Measurements from ENCODE around the gene CDC25A.
"Not testable (repeated sequence)": the region's sequence is repeated elsewhere in the genome, so short reads cannot be mapped to it uniquely, and the experiment has no call there.

The CDC25A gene

GRCh38 chr3:48188266-48189201 is at the start of gene CDC25A:
CDC25A (minus strand) TSS chr3:48188417; CDS start chr3:48187947, 470 bp downstream.
- DNase-seq: peak; percentile 99

GRCh38 chr3:48236531-48236930 is 48.3 kb upstream of the CDC25A start:
- DNase-seq: no peak

- no peak for DNase-seq
Observed at GRCh38 chr3:48233542-48233941, 45.3 kb upstream of the CDC25A start.

GRCh38 chr3:48232734-48233133 is 44.5 kb upstream of the CDC25A start:
- no peak for DNase-seq

- DNase-seq: no peak
Observed at GRCh38 chr3:48232232-48232631, 44.0 kb upstream of the CDC25A start.

GRCh38 chr3:48226939-48227338 is 38.7 kb upstream of the CDC25A start:
- no peak for DNase-seq

- DNase-seq: no peak
Observed at GRCh38 chr3:48225587-48225986, 37.4 kb upstream of the CDC25A start.

- peak; percentile 88 for DNase-seq
Observed at GRCh38 chr3:48222616-48223513, 34.6 kb upstream of the CDC25A start, which contains the start of gene CAMP. CAMP (plus strand) TSS chr3:48223495; CDS start chr3:48223512, 17 bp downstream.

GRCh38 chr3:48220746-48221145 is 32.5 kb upstream of the CDC25A start:
- no peak for DNase-seq

DNA sequence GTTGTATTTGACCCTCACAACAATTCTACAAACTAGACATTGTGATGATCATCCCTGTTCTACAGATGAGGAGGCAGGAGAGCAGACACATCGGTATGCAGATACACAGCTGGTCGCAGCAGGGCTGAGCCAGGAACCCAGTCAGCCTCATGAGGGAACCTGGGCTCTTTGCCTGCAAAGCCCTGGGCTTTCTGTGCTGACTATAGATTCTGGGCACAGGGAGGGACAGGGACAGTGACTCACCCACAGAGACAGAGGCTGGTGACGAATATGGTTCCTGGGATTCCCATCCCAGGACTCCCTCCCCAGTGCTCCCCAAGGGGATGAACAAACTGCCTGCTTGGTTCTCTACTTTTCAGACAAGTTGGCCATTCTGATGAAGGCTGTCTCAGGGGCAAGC is 31.3 kb upstream of the CDC25A start:
- no peak for DNase-seq

GRCh38 chr3:48218537-48218936 is 30.3 kb upstream of the CDC25A start:
- no peak for DNase-seq

GRCh38 chr3:48217449-48217848 is 29.2 kb upstream of the CDC25A start:
- no peak for DNase-seq

DNA sequence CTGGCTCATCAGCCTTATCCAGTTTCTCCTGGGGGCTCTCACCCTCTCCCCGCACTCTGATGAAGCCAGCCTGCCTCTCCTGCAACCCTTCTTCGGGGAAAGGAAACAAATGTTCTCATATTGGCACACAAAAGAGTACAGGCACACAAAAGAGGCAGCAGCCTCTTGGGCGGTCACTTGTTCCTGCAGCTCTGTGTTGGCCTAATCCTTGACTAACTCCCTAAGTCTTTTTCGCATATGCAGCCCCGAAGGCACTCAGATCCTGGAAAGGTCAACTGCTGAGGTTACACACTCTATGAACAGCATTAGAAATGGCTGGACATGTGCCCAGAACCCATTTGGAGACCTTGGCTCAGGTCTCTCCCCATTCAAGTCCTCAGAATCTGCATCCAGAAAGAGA is 27.7 kb upstream of the CDC25A start:
- DNase-seq: no peak

DNA sequence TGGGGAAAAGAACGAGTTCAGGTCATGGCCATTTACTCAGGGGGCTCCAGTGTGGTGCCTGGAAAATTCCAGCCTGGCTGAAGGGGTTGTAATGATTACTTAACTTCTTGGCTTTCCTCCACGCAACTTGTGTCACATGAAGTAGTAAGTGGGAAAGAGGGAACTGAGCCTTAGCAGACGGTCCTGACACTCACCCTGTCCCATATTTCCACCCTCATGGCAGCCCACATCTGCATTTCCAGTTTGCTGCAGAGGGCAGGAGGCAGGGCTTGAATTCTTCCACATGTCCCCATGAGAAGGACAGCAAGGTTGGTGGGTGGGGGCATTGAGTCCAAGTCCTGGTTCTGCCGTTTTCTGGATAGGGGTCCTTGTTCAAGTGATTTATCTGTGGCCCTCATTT is 27.2 kb upstream of the CDC25A start:
- DNase-seq: no peak

DNA sequence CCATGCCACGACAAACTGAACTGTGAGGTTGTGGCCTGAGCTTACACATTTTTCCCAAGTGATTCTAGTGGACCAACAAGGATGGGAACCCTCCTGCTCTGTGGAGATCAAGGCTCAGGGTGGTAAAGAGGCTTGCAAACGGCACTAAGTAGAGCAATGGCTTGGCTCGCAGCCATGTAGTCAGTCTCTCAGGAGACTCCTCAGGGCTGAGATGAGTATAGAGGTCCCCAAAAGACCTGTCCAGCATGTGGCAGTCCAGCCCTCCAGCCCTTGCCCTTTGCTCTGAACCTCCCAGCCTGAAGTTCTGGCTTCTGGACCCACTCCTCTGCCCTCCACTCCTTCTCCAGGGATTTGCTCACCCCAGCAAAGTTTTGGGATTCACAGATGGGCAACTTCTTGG is 26.8 kb upstream of the CDC25A start:
- DNase-seq: no peak

DNA sequence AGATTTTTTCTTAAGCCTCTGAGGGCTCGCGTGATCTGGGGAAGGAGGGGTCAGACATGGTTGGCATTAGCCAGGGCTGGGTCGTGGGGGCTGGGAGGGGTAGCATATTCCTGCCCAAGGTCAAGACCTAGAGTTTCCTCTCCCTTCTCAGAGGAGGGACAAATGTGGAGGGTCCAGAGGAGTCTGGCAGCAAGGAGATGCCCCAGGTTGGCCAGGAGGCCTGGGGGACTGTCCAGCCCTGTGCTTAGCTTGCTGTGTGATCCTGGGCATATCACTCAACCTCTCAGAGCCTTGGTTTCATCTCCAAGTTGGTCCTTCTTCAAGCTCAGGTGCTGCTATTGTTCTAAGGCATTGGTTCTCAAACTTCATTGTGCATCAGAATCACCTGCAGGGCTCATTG is 26.0 kb upstream of the CDC25A start:
- DNase-seq: no peak

GRCh38 chr3:48211776-48212175 is 23.6 kb upstream of the CDC25A start:
- DNase-seq: not testable (repeated sequence)

- not testable (repeated sequence) for DNase-seq
Observed at GRCh38 chr3:48210534-48210933, 22.3 kb upstream of the CDC25A start.

DNA sequence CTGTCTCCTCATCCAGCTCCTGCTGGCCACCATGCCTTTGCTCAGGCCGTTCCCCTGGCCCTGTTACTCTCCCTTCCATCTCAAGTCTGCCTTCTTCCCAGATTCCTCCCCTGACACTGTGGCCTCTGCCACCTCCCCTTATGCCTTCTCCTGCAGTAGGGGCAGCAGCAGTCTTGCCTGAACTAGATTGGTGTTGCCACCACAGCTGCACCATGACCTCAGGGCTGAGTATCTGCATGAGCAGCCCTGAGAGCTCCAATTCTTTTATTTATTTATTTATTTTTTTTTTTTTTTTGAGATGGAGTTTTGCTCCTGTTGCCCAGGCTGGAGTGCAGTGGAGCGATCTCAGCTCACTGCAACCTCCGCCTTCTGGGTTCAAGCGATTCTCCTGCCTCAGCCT is 21.2 kb upstream of the CDC25A start:
- DNase-seq: no peak

DNA sequence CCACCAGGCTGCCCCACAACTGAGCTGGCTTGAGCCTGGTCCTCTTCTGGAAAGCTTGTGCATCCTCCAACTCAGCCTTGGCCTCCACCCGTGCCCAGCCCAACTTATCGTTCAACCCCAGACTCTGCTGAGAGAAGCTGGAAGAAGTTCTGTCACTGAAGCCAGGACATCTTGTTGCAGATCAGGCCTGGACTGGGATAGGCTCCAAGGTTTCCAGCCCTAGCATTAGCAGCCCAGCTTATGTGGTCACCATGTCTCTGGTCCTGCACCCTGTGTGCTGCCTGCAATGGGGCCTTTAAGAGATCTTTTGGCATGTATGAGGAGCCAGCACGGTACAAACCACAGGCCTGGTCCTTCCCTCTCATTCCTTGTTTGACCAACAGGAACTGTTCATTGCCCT is 19.9 kb upstream of the CDC25A start:
- DNase-seq: no peak

GRCh38 chr3:48202632-48203031 is 14.4 kb upstream of the CDC25A start:
- no peak for DNase-seq

DNA sequence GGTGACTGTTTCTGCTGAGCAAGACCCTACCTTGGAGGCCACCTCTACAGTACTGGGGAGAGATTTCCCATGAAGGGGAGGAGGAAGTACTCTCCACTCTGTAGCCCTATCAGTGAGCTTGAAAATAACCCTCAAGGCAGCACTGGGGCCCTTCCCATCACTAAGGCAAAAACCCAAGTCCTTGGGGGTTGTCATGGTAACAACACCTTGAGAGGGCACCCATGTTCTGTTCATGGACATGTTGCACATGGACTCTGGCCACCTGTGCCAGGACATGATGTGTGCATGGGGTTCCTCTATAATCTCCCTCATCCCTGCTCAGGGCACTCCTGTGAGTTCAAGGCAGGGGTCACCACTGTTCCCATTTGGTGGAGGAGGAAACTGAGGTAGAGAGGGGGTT is 10.9 kb upstream of the CDC25A start:
- no peak for DNase-seq

GRCh38 chr3:48196611-48197010 is 8.4 kb upstream of the CDC25A start:
- no peak for DNase-seq

Measured in NCI-H226 (cell line).